NCI-H82 treated with DMSO at 0.1 percent for 48 hours (cell line): ENCODE data around the gene PKD1L1.

Experiments
- DNase-seq: peaks from one replicate; lab custom pipeline; 2025; ENCODE audit not compliant: unreplicated experiment; lab: John Stamatoyannopoulos, UW

Gene PKD1L1

GRCh38 chr7:47739891-47740290 lies 208.4 kb downstream of the PKD1L1 start:
- no peak for DNase-seq

GRCh38 chr7:47739301-47739875 lies 208.9 kb downstream of the PKD1L1 start:
- no peak for DNase-seq

GRCh38 chr7:47738563-47739166 lies 209.6 kb downstream of the PKD1L1 start:
- no peak for DNase-seq

GRCh38 chr7:47737601-47738000 lies 210.7 kb downstream of the PKD1L1 start:
- DNase-seq, result no peak

GRCh38 chr7:47735431-47736345 lies 212.6 kb downstream of the PKD1L1 start:
- DNase-seq, result no peak

- DNase-seq, result no peak
Observed at GRCh38 chr7:47734949-47735291, 213.3 kb downstream of the PKD1L1 start.

- no peak for DNase-seq
Observed at GRCh38 chr7:47734287-47734948, 213.8 kb downstream of the PKD1L1 start.

- no peak for DNase-seq
Observed at GRCh38 chr7:47730142-47730541, 218.1 kb downstream of the PKD1L1 start.

- DNase-seq, result no peak
Observed at GRCh38 chr7:47726047-47726726, 222.1 kb downstream of the PKD1L1 start.

- DNase-seq, result no peak
Observed at GRCh38 chr7:47725031-47725780, 223.1 kb downstream of the PKD1L1 start.
